Measurements from ENCODE around the gene DCUN1D3.

- TF ChIP-seq CTCF (IDR thresholded peaks at IDR 0.05) = no peak
- no peak for TF ChIP-seq POLR2A (IDR thresholded peaks at IDR 0.05)
- TF ChIP-seq EP300 (IDR thresholded peaks at IDR 0.05) = no peak
Measured at GRCh38 chr16:20830372-20830771, 69.8 kb downstream of the DCUN1D3 start.
